A549 (cell line): ENCODE data around the gene MOCS1. TPM values are rescaled to one million over a fixed set of nuclear protein-coding genes. Genes with fewer than 3 reads are reported as not detected.

ENCODE experiments used
- ATAC-seq, 2 experiments: fragments of 200-7000 bp in 1 of 2; fragments of >200 bp in 1 of 2; cut with Nextera tagmentation in 1 of 2; cut with Tn5 transposase in 1 of 2; 3 replicates each; pipeline versions ENCODE4 v1.8.0 to v1.9.1; 2018 to 2020; ENCODE audit warnings: mild to moderate bottlenecking in 1 of 2, moderate library complexity in 1 of 2
- CTCF ChIA-PET: fragments of 300-600 bp; sonication (Branson Sonifier 250); formaldehyde crosslinking; extraction: SDS; loops from one replicate; lab custom pipeline; 2021; ENCODE audit warnings: antibody characterized with exemption, inconsistent platforms; lab: Yijun Ruan, JAX
- POLR2A ChIA-PET: fragments of 350-600 bp; formaldehyde crosslinking; extraction: SDS; loops from one replicate; lab custom pipeline; 2021; ENCODE audit warnings: antibody characterized with exemption, inconsistent platforms; lab: Yijun Ruan, JAX
- DNase-seq, 2 experiments: peaks; one replicate each; pipeline versions ENCODE4 v3.0.0 to v3.0.0-alpha.2; 2011 to 2016; ENCODE audit warnings: low read depth in 1 of 2, low spot score in 1 of 2
- FAIRE-seq: peaks from 2 replicates; lab custom pipeline; 2011; peaks lifted over from hg19 to GRCh38; lab: Jason Lieb, UNC
- H3K27ac ChIP-seq, 2 experiments: fragments of >200 bp; sonication (Bioruptor Twin); formaldehyde crosslinking; 3 replicates each; pipeline ENCODE4 v1.5.1; 2016 to 2017
- H3K4me1 ChIP-seq: fragments of >200 bp; sonication (Bioruptor Twin); formaldehyde crosslinking; 3 replicates; pipeline ENCODE4 v1.6.1; 2016
- H3K4me2 ChIP-seq: fragments of >200 bp; sonication (Bioruptor Twin); formaldehyde crosslinking; 3 replicates; pipeline ENCODE4 v1.6.1; 2016
- H3K4me3 ChIP-seq: fragments of >200 bp; sonication (Bioruptor Twin); formaldehyde crosslinking; 3 replicates; pipeline ENCODE4 v1.5.1; 2016
- H3K9me3 ChIP-seq: fragments of >200 bp; sonication (Bioruptor Twin); formaldehyde crosslinking; 3 replicates; pipeline ENCODE4 v1.6.1; 2016
- BHLHE40 ChIP-seq: IDR thresholded peaks from 2 replicates; pipeline ENCODE4 v1.6.1; 2012; ENCODE audit warnings: low read depth, low read length, inconsistent platforms
- CBX2 ChIP-seq: fragments of 200-600 bp; sonication (generic); IDR thresholded peaks from 2 replicates; pipeline ENCODE4 v1.6.1; 2016; ENCODE audit warnings: low read depth, mild to moderate bottlenecking, borderline replicate concordance
- CBX8 ChIP-seq: fragments of 200-600 bp; sonication (generic); IDR thresholded peaks from 2 replicates; pipeline ENCODE4 v1.6.1; 2016
- CHD2 ChIP-seq: fragments of 150-350 bp; IDR thresholded peaks from 2 replicates; pipeline ENCODE4 v1.6.1; 2014; ENCODE audit warnings: low read length; ENCODE audit not compliant: partially characterized antibody
- FOSB ChIP-seq: fragments of 250-450 bp; sonication (Bioruptor Pico); IDR thresholded peaks from 2 replicates; pipeline ENCODE4 v1.5.0; 2020; ENCODE audit warnings: mild to moderate bottlenecking, moderate library complexity
- FOSL2 ChIP-seq, 2 experiments: fragments of 450-650 bp in 1 of 2; fragments of >200 bp in 1 of 2; sonication (Bioruptor Twin) in 1 of 2; formaldehyde crosslinking; IDR thresholded peaks; 2 replicates each; pipeline versions ENCODE4 v1.5.0 to v1.6.1; 2016 to 2020; ENCODE audit warnings: mild to moderate bottlenecking in 1 of 2, moderate library complexity in 1 of 2
- HES2 ChIP-seq: fragments of >200 bp; sonication (Bioruptor Twin); formaldehyde crosslinking; IDR thresholded peaks from 2 replicates; pipeline ENCODE4 v1.6.1; 2016
- HOXA7 ChIP-seq: fragments of 250-450 bp; sonication (Bioruptor Pico); IDR thresholded peaks from 2 replicates; pipeline ENCODE4 v1.5.0; 2020; ENCODE audit warnings: mild to moderate bottlenecking, moderate library complexity
- HOXB13 ChIP-seq: fragments of 250-450 bp; sonication (Bioruptor Pico); IDR thresholded peaks from 2 replicates; pipeline ENCODE4 v1.5.0; 2020; ENCODE audit warnings: low read depth, mild to moderate bottlenecking, moderate library complexity
- NFE2L2 ChIP-seq: fragments of 150-350 bp; conservative IDR thresholded peaks from 2 replicates; pipeline ENCODE4 v1.6.1; 2014; ENCODE audit warnings: low read length
- NPAS2 ChIP-seq: fragments of 250-450 bp; sonication (Bioruptor Pico); IDR thresholded peaks from 2 replicates; pipeline ENCODE4 v1.8.0; 2022; ENCODE audit warnings: mild to moderate bottlenecking, moderate library complexity, borderline replicate concordance
- NR3C1 ChIP-seq: fragments of >200 bp; sonication (Bioruptor Twin); formaldehyde crosslinking; IDR thresholded peaks from 3 replicates; pipeline ENCODE4 v1.6.1; 2017
- PHF8 ChIP-seq: fragments of 200-600 bp; sonication (generic); IDR thresholded peaks from 2 replicates; pipeline ENCODE4 v1.6.1; 2016; ENCODE audit warnings: low read depth, mild to moderate bottlenecking, antibody characterized with exemption, moderate library complexity, borderline replicate concordance
- RAD21 ChIP-seq, 2 experiments: fragments of >200 bp in 1 of 2; sonication (Bioruptor Twin) in 1 of 2; formaldehyde crosslinking in 1 of 2; IDR thresholded peaks in 1 of 2; conservative IDR thresholded peaks in 1 of 2; 2 replicates in 1 of 2; 3 replicates in 1 of 2; pipeline ENCODE4 v1.6.1; 2012 to 2018; ENCODE audit warnings: inconsistent platforms in 1 of 2
- RARB ChIP-seq: fragments of 250-450 bp; sonication (Bioruptor Pico); IDR thresholded peaks from 2 replicates; pipeline ENCODE4 v1.8.0; 2021; ENCODE audit warnings: mild to moderate bottlenecking, moderate library complexity
- RNF2 ChIP-seq: fragments of 200-600 bp; sonication (generic); IDR thresholded peaks from 2 replicates; pipeline ENCODE4 v1.6.1; 2016; ENCODE audit warnings: low read depth, mild to moderate bottlenecking, antibody characterized with exemption, moderate library complexity, borderline replicate concordance
- TP53 ChIP-seq: fragments of 250-450 bp; sonication (Bioruptor Pico); IDR thresholded peaks from 2 replicates; pipeline ENCODE4 v1.5.0; 2021; ENCODE audit warnings: mild to moderate bottlenecking, moderate library complexity
- USF2 ChIP-seq: fragments of 450-650 bp; IDR thresholded peaks from 2 replicates; pipeline ENCODE4 v1.6.1; 2014; ENCODE audit warnings: antibody characterized with exemption
- ZFP36 ChIP-seq: fragments of 450-650 bp; IDR thresholded peaks from 2 replicates; pipeline ENCODE4 v1.6.1; 2014; ENCODE audit warnings: borderline replicate concordance; ENCODE audit not compliant: partially characterized antibody
- ZSCAN20 ChIP-seq: fragments of 250-450 bp; sonication (Bioruptor Pico); IDR thresholded peaks from 2 replicates; pipeline ENCODE4 v1.8.0; 2022; ENCODE audit warnings: mild to moderate bottlenecking, moderate library complexity
- WGBS: methylation state at CpG from one replicate; pipeline ENCODE4 v1.1.6; 2017; ENCODE audit errors: missing lambda C conversion rate; 5-methylcytosine and 5-hydroxymethylcytosine counted together
- polyA plus RNA-seq, 4 experiments: library from polyadenylated mRNA; depleted of rRNA in 3 of 4; stranded (reverse); fragments of >200 nt; fragmentation: RNase III in 1 of 4; extraction: RNeasy Plus Mini Kit Qiagen cat#74134 plus additional on column Dnase treatment in 1 of 4; gene quantifications; 2 replicates in 3 of 4; 3 replicates in 1 of 4; pipeline ENCODE4 v1.2.3, GENCODE V29; 2011 to 2017

MOCS1 gene
- polyA plus RNA-seq, 2 of the 4 experiments (the other 2 are of a cell fraction) = 0.68 to 1.8 TPM

GRCh38 chr6:39923861-39924260 is 10.4 kb downstream of the MOCS1 start:
- WGBS = 64% methylated on average over 3 of the region's 6 CpGs
- Histone ChIP-seq H3K4me2 (no peak overlapping the region), H3K4me1 (no peaks in the 10 kb centered on the region)
- no peak for ATAC-seq
- POLR2A ChIA-PET = no interaction called here
- TF ChIP-seq TP53 (CRISPR knock-in tag) (no peak), RAD21 (conservative IDR thresholded peaks at IDR 0.05 in 1 of 2, IDR thresholded peaks at IDR 0.05 in 1 of 2) (no peak), RARB (no peak), NR3C1 (no peak), CBX8 (no peak)
- TF ChIP-seq, all 56 proteins: peak for 0
- H3K9me3 ChIP-seq = no peaks in the 10 kb centered on the region
- CTCF ChIA-PET = interaction anchor here (0.7 kb wide), 1 partner anchor 58 kb away, joined by 3 read pairs; no protein-coding TSS in a partner anchor
- no peak for FAIRE-seq
- no peak overlapping the region for H3K4me3 ChIP-seq
- DNase-seq = no peak
- no peak overlapping the region for H3K27ac ChIP-seq

GRCh38 chr6:39923394-39923793 is 10.9 kb downstream of the MOCS1 start:
- POLR2A ChIA-PET = no interaction called here
- no CpG with 5 or more reads among the region's 5 CpGs for WGBS
- TF ChIP-seq NR3C1 (no peak), BHLHE40 (no peak), CBX2 (no peak), CHD2 (no peak), RNF2 (no peak), ZSCAN20 (CRISPR knock-in tag) (no peak), ZFP36 (no peak), FOSL2 (IDR thresholded peaks at IDR 0.05) (no peak), FOSL2 (CRISPR knock-in tag; IDR thresholded peaks at IDR 0.05) (no peak), USF2 (no peak)
- FAIRE-seq (no peak), DNase-seq (no peak), ATAC-seq (no peak)
- Histone ChIP-seq H3K4me3 (no peak overlapping the region), H3K4me2 (no peak overlapping the region), H3K27ac (no peak overlapping the region), H3K9me3 (no peaks in the 10 kb centered on the region), H3K4me1 (no peaks in the 10 kb centered on the region)
- CTCF ChIA-PET = interaction anchor here (0.7 kb wide), 1 partner anchor 58 kb away, joined by 3 read pairs; no protein-coding TSS in a partner anchor

- H3K4me2 ChIP-seq = no peak overlapping the region
- no peaks in the 10 kb centered on the region for H3K4me1 ChIP-seq
- ATAC-seq = no peak
- 69% methylated on average over 3 of the region's 5 CpGs for WGBS
- no peak overlapping the region for H3K4me3 ChIP-seq
- H3K27ac ChIP-seq = no peak overlapping the region
- no peak for FAIRE-seq
- DNase-seq = no peak
- ChIA-PET CTCF (no interaction called here), POLR2A (no interaction called here)
- TF ChIP-seq PHF8 (no peak), NR3C1 (no peak), HES2 (no peak)
- TF ChIP-seq, all 56 proteins: peak for 0
- no peaks in the 10 kb centered on the region for H3K9me3 ChIP-seq
Measured at GRCh38 chr6:39922821-39923220, 11.4 kb downstream of the MOCS1 start.

GRCh38 chr6:39920157-39920556 is 14.1 kb downstream of the MOCS1 start:
- H3K4me2 ChIP-seq = no peak overlapping the region
- TF ChIP-seq NFE2L2 (no peak), FOSB (CRISPR knock-in tag) (no peak), HOXB13 (CRISPR knock-in tag) (no peak), NPAS2 (CRISPR knock-in tag) (no peak), HOXA7 (CRISPR knock-in tag) (no peak)
- TF ChIP-seq, all 56 proteins: peak for 0
- DNase-seq (no peak), ATAC-seq (no peak), FAIRE-seq (no peak)
- Histone ChIP-seq H3K4me3 (no peak overlapping the region), H3K9me3 (no peaks in the 10 kb centered on the region), H3K27ac (no peak overlapping the region), H3K4me1 (no peaks in the 10 kb centered on the region)
- WGBS = 58% methylated on average over 3 of the region's 3 CpGs
- CTCF ChIA-PET = interaction anchor here (1.7 kb wide), 1 partner anchor 12 kb away, joined by 4 read pairs; no protein-coding TSS in a partner anchor
- POLR2A ChIA-PET = no interaction called here
